GM19438 (cell line): ENCODE measurements around the gene DPP8.
"Not testable (repeated sequence)": the region's sequence is repeated elsewhere in the genome, so short reads cannot be mapped to it uniquely, and the experiment has no call there.

Experiments used
- ATAC-seq: cut with Tn5 transposase; IDR thresholded peaks from one replicate; pipeline ENCODE4 v1.9.1; 2021; ENCODE audit warnings: low read depth; ENCODE audit not compliant: unreplicated experiment

Gene DPP8

GRCh38 chr15:65528461-65529060, 11.1 kb upstream of the DPP8 start:
- ATAC-seq = no peak

DNA sequence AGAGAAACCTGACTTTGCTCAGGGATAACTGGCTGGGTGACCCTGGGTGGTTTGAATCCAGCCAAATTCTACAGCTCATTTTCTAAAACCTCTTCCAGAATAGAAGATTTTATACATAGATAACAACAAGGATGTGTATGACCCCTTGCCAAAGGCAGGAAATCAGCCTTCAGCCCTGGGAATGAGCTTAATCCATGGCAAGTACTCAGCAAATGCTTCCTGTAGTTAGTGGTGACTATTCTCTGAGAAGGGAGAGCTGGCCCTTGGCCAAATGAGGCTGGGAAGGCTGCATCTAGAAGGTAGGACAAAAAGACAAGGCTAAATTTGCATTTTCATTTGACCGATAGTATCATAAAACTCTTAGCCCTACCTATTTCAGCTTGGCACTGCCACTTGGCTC, 8.1 kb upstream of the DPP8 start:
- ATAC-seq = no peak

GRCh38 chr15:65524226-65524625, 6.7 kb upstream of the DPP8 start:
- no peak for ATAC-seq

DNA sequence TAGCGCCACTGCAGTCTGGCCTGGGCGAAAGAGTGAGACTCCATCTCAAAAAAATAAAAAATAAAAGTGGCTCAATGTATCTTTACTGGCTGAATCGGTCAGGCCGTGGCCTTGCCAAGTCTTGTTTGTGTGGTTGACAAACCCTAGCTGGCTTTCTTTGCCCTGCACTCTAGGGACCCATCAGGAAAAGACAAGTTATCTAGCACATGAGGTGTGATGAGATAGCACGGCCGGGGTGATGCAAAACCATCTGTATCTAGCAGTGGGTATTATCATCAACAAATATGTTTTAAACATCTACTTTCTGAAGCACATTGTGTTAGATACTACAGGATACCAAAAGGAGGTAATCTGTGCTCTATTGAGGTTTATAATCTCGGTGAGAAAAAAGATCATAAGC, 3.9 kb upstream of the DPP8 start:
- ATAC-seq = no peak

- no peak for ATAC-seq
Observed at GRCh38 chr15:65518633-65519285, 1.3 kb upstream of the DPP8 start.

- no peak for ATAC-seq
Observed at GRCh38 chr15:65517866-65518207, 348 bp upstream of the DPP8 start.

DNA sequence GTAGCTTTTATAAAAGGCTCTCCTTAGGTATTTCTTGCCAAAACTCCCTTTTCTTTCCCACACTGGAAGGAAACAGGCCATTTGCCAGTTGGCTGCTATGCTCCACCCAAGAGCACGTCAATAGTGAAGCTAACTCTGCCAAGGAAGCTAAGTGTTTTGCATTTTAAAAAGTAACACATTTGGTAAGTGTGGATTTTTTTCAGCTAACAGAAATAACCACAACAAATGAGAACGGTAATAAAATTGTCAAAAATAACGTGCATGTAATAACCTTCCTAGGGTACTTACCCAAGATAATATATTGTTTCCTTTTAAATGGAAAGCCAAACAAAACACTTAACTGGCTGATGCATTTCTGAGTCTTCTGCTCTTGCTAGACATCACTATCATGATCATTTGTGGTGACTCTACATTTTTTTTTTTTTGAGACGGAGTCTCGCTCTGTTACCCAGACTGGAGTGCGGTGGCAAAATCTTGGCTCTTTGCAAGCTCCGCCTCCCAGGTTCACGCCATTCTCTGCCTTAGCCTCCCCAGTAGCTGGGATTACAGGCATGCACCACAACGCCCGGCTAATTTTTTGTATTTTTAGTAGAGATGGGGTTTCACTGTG, 4.6 kb downstream of the DPP8 start:
- ATAC-seq = no peak

GRCh38 chr15:65512189-65512588, 5.3 kb downstream of the DPP8 start:
- no peak for ATAC-seq

DNA sequence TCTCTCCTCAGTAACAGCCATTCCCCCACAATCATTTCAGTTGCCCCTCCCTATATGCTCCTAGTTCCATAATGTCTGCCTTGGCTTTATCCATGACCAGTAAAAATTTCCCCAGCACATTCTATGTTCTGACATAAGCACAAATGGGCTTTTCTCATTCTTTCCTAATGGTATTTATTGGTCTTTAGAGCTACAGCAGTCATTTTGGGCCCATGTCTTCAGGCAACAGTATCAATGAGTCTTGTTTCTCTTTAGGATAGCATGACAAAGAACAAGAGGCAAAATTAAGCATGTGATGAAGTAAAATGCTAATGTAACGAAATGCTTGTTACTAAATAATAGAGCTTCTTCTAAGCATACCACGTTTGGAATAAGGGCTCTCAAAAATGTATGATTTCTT, 8.2 kb downstream of the DPP8 start:
- no peak for ATAC-seq

DNA sequence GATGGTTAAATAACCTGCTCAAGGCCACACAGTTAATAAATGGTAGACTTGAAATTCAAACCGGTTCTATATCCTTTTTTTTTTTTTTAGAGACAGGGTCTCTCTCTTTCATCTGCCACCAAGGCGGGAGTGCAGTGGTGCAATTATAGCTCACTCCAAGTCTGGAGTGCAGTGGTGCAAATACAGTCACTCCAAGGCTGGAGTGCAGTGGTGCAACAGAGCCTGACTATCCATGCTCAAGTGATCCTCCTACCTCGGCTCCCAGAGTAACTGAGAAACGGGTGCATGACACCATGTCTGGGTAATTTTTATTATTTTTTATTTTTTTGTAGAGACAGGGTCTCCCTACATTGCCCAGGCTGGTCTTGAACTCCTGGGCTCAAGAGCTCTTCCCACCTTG, 23.4 kb downstream of the DPP8 start:
- no peak for ATAC-seq

- ATAC-seq = no peak
Observed at GRCh38 chr15:65484876-65485275, 32.6 kb downstream of the DPP8 start.

GRCh38 chr15:65476903-65477302, 40.6 kb downstream of the DPP8 start:
- no peak for ATAC-seq

- ATAC-seq = no peak
Observed at GRCh38 chr15:65470866-65471265, 46.6 kb downstream of the DPP8 start.

GRCh38 chr15:65468229-65468909, 49.1 kb downstream of the DPP8 start:
- ATAC-seq = no peak

- no peak for ATAC-seq
Observed at GRCh38 chr15:65466901-65467300, 50.6 kb downstream of the DPP8 start.

DNA sequence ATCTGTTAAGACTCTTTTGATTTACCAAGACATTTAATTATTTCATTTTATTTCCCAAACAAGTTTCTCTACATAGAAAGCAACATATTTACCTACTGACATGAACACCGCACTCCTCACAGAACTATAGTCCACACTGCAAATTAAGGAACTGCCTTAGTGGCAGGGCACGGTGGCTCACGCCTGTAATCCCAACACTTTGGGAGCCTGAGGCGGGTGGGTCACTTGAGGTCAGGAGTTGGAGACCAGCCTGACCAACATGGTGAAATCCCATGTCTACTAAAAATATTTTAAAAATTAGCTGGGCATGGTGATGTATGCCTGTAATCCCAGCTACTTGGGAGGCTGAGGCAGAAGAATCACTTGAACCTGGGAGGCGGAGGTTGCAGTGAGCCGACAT, 54.4 kb downstream of the DPP8 start:
- ATAC-seq = not testable (repeated sequence)

- no peak for ATAC-seq
Observed at GRCh38 chr15:65460741-65461347, 56.6 kb downstream of the DPP8 start.

GRCh38 chr15:65455256-65455655, 62.2 kb downstream of the DPP8 start:
- not testable (repeated sequence) for ATAC-seq

DNA sequence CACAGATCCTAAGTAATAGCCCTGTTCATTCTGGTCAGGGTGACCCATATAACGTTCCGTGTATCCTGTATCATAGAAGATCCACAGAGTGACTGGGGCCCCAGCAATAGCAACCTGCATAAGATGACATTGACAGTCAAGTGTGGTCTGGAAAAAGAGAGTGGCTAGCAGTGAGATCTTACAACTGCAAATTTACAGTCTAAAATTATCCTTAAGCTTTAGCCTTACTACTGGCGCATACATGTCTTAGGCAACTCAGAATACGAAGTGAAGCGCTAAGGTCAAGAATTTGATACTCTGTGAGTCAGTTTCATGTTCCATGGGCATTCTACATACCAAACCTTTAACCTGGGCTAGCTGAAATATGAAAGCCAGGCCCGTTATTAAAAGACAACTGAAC, 65.5 kb downstream of the DPP8 start:
- ATAC-seq = no peak

DNA sequence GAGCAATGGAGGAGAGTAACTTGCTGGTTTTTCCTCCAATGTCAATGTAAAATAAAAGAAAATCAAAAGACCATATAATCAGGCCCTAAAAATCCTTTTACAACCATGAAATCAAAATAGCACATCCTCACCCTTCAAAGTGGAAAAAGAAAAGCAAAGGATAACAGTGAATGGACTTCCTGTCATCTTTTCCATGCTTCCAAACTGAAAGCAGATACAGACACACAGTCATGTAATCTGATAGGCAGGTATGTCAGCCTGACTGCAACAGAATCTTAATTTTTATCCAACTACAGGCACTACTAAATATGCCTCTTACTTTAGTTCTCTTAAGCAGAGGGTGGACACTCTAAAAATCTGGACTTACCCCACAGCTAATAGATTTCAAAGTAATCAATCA, 66.9 kb downstream of the DPP8 start:
- ATAC-seq = no peak

DNA sequence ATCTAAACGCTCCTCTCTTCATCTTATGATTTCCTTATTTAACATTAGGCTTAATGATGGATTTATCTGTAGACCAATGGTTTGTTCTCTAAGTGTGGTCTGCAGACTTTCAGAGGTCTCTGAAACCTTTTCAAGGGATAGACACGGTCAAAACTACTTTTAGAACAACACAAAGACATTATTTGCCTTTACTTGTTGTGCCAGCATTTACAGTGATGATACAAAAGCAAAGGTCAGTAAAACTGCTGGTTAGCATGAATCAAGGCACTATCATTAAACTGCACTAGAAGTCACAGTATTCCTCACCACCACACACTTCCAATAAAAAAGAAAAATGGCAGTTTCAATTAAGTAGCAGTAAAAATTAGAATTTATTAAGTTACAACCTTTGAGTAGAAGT, 70.3 kb downstream of the DPP8 start:
- no peak for ATAC-seq
